ENCODE results near the gene TFF1.

Gene TFF1

GRCh38 chr21:42360317-42360716 is 6.0 kb downstream of the TFF1 start:
- no peak for FAIRE-seq

GRCh38 chr21:42358937-42359336 is 7.4 kb downstream of the TFF1 start:
- no peak for FAIRE-seq

GRCh38 chr21:42358261-42358660 is 8.1 kb downstream of the TFF1 start:
- no peak for FAIRE-seq

- FAIRE-seq = no peak
These were observed 9.0 kb downstream of the TFF1 start for GRCh38 chr21:42357307-42357706.

- FAIRE-seq = no peak
These were observed 9.7 kb downstream of the TFF1 start for GRCh38 chr21:42356650-42357049.

- no peak for FAIRE-seq
These were observed 10.3 kb downstream of the TFF1 start for GRCh38 chr21:42356046-42356445.

GRCh38 chr21:42353623-42354022 is 12.7 kb downstream of the TFF1 start:
- FAIRE-seq = no peak

- no peak for FAIRE-seq
These were observed 13.8 kb downstream of the TFF1 start for GRCh38 chr21:42352441-42353095.

- no peak for FAIRE-seq
These were observed 14.5 kb downstream of the TFF1 start for GRCh38 chr21:42351626-42352440.

- FAIRE-seq = no peak
These were observed 15.4 kb downstream of the TFF1 start, which contains the start of gene TFF2 for GRCh38 chr21:42350927-42351426. Gene TFF2 (minus strand): TSS chr21:42350994. CDS start chr21:42350957, 37 bp downstream.

GRCh38 chr21:42350318-42350910 is 15.9 kb downstream of the TFF1 start:
- FAIRE-seq = no peak

GRCh38 chr21:42349420-42350317 is 16.7 kb downstream of the TFF1 start:
- FAIRE-seq = no peak

- FAIRE-seq = no peak
These were observed 17.6 kb downstream of the TFF1 start for GRCh38 chr21:42348762-42349161.

GRCh38 chr21:42347601-42348327 is 18.6 kb downstream of the TFF1 start:
- no peak for FAIRE-seq

GRCh38 chr21:42346866-42347600 is 19.3 kb downstream of the TFF1 start:
- no peak for FAIRE-seq

GRCh38 chr21:42346441-42346840 is 19.9 kb downstream of the TFF1 start:
- FAIRE-seq = no peak

GRCh38 chr21:42344631-42345030 is 21.7 kb downstream of the TFF1 start:
- FAIRE-seq = no peak

- FAIRE-seq = no peak
These were observed 22.3 kb downstream of the TFF1 start for GRCh38 chr21:42343963-42344510.

- no peak for FAIRE-seq
These were observed 22.8 kb downstream of the TFF1 start for GRCh38 chr21:42343556-42343955.

GRCh38 chr21:42343101-42343500 is 23.2 kb downstream of the TFF1 start:
- FAIRE-seq = no peak

Measured in colon (tissue), 2 donors.